ENCODE measurements around the gene KRAS. TPM values are rescaled to one million over a fixed set of nuclear protein-coding genes. Genes with fewer than 3 reads are reported as not detected.
"Not testable (repeated sequence)": the region's sequence is repeated elsewhere in the genome, so short reads cannot be mapped to it uniquely, and the experiment has no call there.

Gene KRAS
- total RNA-seq: 9.6 TPM

GRCh38 chr12:25250744-25251730, at the start of gene KRAS:
TSS of gene KRAS (minus strand) at chr12:25250929.
- Histone ChIP-seq H3K36me3 (no peaks in the 10 kb centered on the region), H3K9me3 (no peaks in the 10 kb centered on the region), H3K27ac (peak within 1 kb of the TSS; percentile 93), H3K4me3 (peak within 1 kb of the TSS; percentile 85 to 87), H3K4me1 (peaks cover 20% of the 10 kb centered on the region), H3K27me3 (no peaks in the 10 kb centered on the region)
- TF ChIP-seq POLR2A (IDR thresholded peaks at IDR 0.05) (peak in 1 of 2 donors; percentile 75), POLR2AphosphoS5 (IDR thresholded peaks at IDR 0.05; ENCODE audit: insufficient read depth in 1 of 2, low read depth in 1 of 2) (peak; percentile 55 to 67), CTCF (IDR thresholded peaks at IDR 0.05) (no peak)
- intact Hi-C loops (cut with DNase I): no loop called here
- peak in 1 of 2 donors; percentile 95 for DNase-seq (ENCODE audit: extremely low spot score in 2 of 2)

- Histone ChIP-seq H3K4me1 (no peaks in the 10 kb centered on the region), H3K9me3 (no peaks in the 10 kb centered on the region), H3K27ac (no peak overlapping the region), H3K36me3 (no peaks in the 10 kb centered on the region), H3K4me3 (no peak overlapping the region), H3K27me3 (no peaks in the 10 kb centered on the region)
- DNase-seq (ENCODE audit: extremely low spot score in 2 of 2): no peak
- TF ChIP-seq POLR2A (IDR thresholded peaks at IDR 0.05): no peak
- TF ChIP-seq POLR2AphosphoS5 (IDR thresholded peaks at IDR 0.05; ENCODE audit: insufficient read depth in 1 of 2, low read depth in 1 of 2): no peak
- TF ChIP-seq CTCF (IDR thresholded peaks at IDR 0.05): no peak
- intact Hi-C loops (cut with DNase I): no loop called here
Observed at GRCh38 chr12:25296381-25296780, 45.7 kb upstream of the KRAS start.

- Histone ChIP-seq H3K4me1 (no peaks in the 10 kb centered on the region), H3K36me3 (no peaks in the 10 kb centered on the region), H3K4me3 (no peak overlapping the region), H3K9me3 (no peaks in the 10 kb centered on the region), H3K27ac (no peak overlapping the region), H3K27me3 (no peaks in the 10 kb centered on the region)
- intact Hi-C loops (cut with DNase I): no loop called here
- no peak for TF ChIP-seq CTCF (IDR thresholded peaks at IDR 0.05)
- no peak for TF ChIP-seq POLR2AphosphoS5 (IDR thresholded peaks at IDR 0.05; ENCODE audit: insufficient read depth in 1 of 2, low read depth in 1 of 2)
- no peak for TF ChIP-seq POLR2A (IDR thresholded peaks at IDR 0.05)
- DNase-seq (ENCODE audit: extremely low spot score in 2 of 2): no peak
Observed at GRCh38 chr12:25295361-25295760, 44.6 kb upstream of the KRAS start.

GRCh38 chr12:25293653-25294052, 42.9 kb upstream of the KRAS start:
- no peaks in the 10 kb centered on the region for H3K27me3 ChIP-seq
- H3K4me3 ChIP-seq: no peak overlapping the region
- DNase-seq (ENCODE audit: extremely low spot score in 2 of 2): no peak
- intact Hi-C loops (cut with DNase I): no loop called here
- no peak overlapping the region for H3K27ac ChIP-seq
- no peaks in the 10 kb centered on the region for H3K36me3 ChIP-seq
- TF ChIP-seq CTCF (IDR thresholded peaks at IDR 0.05): no peak
- TF ChIP-seq POLR2A (IDR thresholded peaks at IDR 0.05): no peak
- TF ChIP-seq POLR2AphosphoS5 (IDR thresholded peaks at IDR 0.05; ENCODE audit: insufficient read depth in 1 of 2, low read depth in 1 of 2): no peak
- no peaks in the 10 kb centered on the region for H3K9me3 ChIP-seq
- H3K4me1 ChIP-seq: no peaks in the 10 kb centered on the region

- H3K4me3 ChIP-seq; H3K27me3 ChIP-seq; DNase-seq (ENCODE audit: extremely low spot score in 2 of 2); H3K36me3 ChIP-seq; intact Hi-C loops (cut with DNase I); H3K9me3 ChIP-seq; H3K4me1 ChIP-seq; H3K27ac ChIP-seq: not testable (repeated sequence)
Observed at GRCh38 chr12:25292810-25293221, 42.1 kb upstream of the KRAS start.
